Stimulated activated CD8-positive, alpha-beta memory T cell treated with anti-CD3 and anti-CD28 coated beads, Interleukin-15, amount 100 ng/mL, for 24 hours (primary cell): Measurements from ENCODE around the gene MBTPS2.
"Not testable (repeated sequence)": the region's sequence is repeated elsewhere in the genome, so short reads cannot be mapped to it uniquely, and the experiment has no call there.

ENCODE experiments used
- DNase-seq: peaks from one replicate; pipeline ENCODE4 v3.0.0-alpha.2; 2020; ENCODE audit warnings: low read depth

Gene MBTPS2

GRCh38 chrX:21863241-21863640 lies 23.8 kb downstream of the MBTPS2 start:
- no peak for DNase-seq

DNA sequence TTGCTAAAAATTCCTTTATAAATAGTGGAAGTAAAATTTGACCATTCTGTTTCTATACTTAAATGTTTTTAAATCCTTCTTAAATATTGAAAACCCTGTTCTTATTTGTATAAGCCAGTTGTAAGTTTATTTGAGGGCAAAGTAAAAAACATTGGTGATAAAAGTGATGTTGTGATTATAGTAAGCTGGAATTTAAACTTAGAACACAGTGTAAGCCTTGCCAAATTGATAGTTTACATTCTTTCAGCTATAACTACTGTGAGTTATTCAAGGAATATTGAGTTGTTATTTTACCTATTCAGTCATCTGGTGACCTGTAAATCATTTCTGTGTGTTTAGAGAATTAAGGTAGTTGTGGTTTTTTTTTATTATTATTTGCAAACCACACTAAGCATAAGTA lies 26.0 kb downstream of the MBTPS2 start:
- no peak for DNase-seq

DNA sequence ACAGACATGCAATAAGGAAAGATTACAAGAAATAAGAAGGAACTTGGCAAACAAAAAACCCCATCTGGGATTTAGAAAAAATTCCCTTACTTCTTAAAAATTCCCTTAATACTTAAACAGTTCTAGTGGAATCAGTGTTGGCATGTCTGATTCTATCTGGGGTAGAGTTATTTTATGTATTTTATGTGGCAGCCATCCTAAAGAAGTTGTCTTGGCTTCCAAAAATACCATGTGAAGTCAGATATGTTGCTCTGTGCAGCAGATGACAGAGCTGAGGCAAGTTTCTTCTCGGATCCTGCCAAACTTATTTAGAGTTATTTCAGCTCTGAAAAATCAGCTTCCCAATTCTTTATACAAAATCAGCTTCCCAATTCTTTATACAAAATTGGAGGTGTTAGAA lies 31.1 kb downstream of the MBTPS2 start:
- no peak for DNase-seq

DNA sequence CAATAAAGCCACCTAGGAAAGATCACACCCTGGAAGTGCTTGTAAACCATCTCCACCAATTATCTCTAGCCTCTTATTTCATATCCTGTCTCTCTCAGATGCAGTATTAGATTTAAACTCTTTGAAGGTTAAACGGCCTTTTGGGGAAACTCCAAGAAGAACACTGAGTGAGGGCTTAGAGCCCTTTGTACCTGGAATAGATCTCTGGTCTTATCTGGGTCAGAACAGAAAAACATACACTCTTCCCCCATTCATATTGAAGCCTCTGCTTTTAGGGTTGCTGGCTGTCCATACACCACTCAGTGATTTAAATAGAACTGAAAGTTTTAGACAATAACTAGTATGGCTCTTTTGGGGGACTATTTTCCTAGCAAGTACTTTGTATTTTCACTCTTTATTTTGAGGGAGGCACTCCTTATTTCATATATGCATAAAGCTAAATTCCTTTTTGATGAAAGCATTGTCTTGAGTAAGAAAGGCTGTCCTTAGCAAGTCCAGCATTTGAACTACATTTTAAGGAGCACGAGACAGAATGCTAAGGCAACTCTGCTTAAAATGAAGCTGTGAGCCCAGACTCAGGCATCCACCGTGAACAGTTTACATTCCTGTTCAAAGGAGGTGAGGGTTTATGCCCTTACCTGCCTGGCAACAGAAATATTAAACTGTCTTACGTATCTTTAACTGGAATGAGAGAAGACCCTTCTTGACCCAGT lies 33.8 kb downstream of the MBTPS2 start:
- DNase-seq: no peak

- DNase-seq: not testable (repeated sequence)
Observed at GRCh38 chrX:21874182-21874581, 34.8 kb downstream of the MBTPS2 start.

DNA sequence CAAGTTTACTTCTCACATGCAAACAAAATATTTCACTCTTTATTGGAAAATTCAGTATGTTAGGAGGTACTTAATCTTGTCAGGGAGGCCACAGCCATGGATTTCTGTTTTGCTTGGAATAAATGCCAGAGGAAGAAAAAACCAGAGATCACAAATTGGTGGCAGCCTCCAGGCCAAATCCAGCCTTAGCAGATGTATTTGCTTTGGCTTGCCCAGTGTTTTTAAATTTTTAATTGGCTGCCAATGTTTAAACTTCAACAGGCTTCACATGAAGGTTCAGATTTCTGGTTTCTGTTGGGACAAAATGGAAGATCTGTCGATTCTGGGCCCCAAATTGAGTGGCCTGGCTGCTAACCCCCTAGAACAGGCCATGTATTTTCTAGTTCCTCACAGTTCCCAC lies 35.6 kb downstream of the MBTPS2 start:
- no peak for DNase-seq

DNA sequence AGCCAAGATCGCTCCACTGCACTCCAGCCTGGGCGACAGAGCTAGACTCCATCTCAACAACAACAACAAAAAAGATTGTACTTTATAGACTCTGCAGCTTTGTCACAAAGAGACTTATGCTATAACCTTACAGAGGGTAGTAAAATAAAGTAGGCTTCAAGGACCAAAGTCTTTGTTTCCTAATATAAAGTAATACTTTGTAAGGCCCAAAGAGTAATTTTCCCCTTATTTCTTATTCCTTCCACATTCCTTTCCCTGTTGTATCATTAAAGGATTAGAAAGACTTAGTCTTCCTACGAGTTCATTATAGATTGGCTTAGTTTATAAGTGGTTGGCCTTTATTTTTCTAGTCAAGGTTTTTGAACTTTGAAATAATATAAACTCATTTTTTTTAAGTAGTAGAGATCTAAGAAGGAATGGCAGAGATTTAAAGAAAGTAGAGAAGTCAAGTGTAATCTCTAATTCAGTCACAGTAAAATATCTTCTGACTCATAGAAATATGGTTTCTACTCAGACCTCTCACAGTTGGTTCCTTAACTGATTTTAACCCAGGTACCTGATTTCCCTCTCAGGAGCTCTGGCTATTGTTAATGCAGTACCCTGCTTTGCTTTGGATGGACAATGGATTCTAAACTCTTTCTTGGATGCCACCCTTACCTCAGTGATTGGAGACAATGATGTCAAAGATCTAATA lies 42.6 kb downstream of the MBTPS2 start:
- DNase-seq: no peak

GRCh38 chrX:21883258-21883657 lies 43.8 kb downstream of the MBTPS2 start:
- no peak for DNase-seq

- no peak for DNase-seq
Observed at GRCh38 chrX:21885568-21885967, 46.2 kb downstream of the MBTPS2 start.

DNA sequence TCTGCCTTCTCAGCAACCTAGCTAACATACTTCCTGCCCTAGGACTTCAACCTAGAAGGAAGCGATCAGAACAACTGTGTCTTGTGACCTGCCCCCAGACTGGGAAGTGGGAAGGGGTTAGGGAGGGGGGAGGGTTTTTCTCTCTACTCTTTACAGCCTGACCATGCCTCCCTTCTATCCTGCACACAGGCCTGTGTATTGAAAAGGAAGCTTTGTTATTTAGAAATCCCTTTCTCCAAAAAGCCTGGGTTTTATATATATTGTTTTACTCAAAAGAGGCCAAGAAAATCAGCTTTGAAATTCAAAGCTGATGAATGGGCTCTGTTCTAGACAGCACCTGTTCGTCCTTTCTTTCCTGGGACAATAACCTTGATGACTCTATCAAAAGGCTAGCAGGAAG lies 65.9 kb downstream of the MBTPS2 start:
- DNase-seq: no peak

- no peak for DNase-seq
Observed at GRCh38 chrX:21905953-21906352, 66.5 kb downstream of the MBTPS2 start.

GRCh38 chrX:21907260-21907659 lies 67.8 kb downstream of the MBTPS2 start:
- no peak for DNase-seq

GRCh38 chrX:21911481-21911880 lies 72.1 kb downstream of the MBTPS2 start:
- DNase-seq: no peak

- DNase-seq: no peak
Observed at GRCh38 chrX:21912220-21912619, 72.8 kb downstream of the MBTPS2 start.

GRCh38 chrX:21912989-21913388 lies 73.6 kb downstream of the MBTPS2 start:
- no peak for DNase-seq

DNA sequence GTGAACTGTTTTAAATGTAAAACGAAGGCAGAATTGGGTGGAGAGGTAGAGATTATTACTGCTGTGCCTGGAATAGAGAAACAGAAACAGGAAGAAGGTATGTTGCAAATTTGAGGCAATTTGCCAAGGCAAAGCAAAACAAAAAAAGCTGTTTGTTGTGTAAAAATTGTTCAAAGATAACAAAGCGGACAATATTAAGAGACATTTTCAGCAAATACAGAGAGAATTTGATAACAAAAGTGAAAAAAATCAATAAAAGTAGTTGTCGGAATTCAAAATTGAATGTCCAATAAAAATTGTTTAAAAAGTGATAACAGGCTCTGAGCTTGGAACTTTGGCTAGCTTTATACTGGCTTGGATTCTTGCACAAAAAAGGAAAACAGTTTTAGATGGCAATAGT lies 86.7 kb downstream of the MBTPS2 start:
- DNase-seq: no peak

GRCh38 chrX:21926527-21927278 lies 87.3 kb downstream of the MBTPS2 start:
- DNase-seq: no peak

DNA sequence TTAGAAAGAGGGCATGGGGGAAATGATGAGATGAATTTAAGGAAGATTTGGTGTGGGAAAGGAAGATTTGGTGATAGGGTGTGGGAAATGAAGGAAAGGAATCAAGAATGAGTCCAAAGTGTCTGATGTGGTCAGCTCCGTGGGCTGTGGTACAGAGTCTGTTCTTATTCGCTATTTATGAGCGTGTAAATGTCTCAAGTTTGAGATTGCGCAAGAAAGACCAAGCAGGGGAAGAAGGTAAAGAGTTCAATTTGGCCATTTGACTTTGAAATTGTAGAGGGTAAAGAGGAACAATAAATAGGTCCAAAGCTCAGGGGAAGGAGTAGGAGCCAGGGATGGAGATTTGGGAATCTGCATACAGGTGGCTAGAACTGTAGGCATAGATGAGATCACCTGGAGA lies 89.8 kb downstream of the MBTPS2 start:
- DNase-seq: no peak

DNA sequence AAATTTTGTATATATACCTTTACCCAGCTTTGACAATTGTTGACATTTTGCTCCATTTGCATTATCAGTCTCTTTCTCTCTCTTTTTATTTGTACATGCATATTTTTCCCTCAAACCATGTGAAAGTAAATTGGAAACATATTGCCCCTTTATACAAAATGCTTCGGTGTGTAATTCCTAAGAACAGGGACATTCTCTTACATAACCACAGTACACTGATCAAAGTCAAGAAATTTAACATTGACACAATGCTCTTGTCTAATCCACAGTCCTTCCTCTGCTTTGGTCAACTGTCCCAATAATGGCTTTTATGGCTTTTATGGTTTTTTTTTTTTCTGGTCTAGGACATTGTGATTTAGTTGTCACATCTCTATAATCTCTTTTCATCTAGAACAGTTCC lies 91.6 kb downstream of the MBTPS2 start:
- no peak for DNase-seq

GRCh38 chrX:21932292-21933002 lies 93.0 kb downstream of the MBTPS2 start:
- DNase-seq: no peak

DNA sequence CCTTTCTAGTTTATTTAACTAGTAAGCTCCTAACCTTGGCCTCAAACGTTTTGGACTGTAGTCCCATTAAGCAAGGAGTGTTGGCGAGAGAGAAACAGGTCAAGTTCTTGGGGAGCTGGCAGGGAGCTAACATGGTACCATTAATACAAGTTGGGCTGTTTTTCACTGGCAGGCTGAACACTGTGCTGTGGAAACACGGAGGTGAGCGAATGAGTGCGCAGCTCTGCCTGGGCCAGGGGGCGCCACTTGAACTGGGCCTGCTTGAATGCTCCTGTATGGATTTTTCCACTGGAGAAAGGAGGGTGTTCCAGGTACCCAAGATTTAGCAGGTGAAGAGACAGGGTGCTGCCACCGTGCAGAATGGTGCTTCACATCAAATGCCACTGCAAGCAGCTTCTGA lies 93.7 kb downstream of the MBTPS2 start:
- no peak for DNase-seq

DNA sequence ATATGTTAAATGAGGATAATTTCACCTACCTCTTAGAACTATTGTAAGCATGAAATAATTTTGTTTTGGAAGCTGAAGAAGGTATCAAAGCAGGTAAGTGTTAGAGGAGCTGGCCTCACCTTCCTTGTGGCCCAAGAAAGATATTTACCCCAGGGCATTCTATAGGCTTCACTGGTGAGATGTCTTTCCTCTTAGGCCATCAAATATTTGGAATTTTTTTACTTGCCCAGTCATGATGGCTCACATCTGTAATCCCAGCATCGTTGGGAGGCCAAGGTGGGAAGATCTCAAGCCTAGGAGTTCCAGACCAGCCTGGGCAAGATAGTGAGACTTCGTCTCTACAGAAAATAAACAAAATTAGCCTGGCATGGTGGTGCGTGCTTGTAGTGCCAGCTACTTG lies 95.0 kb downstream of the MBTPS2 start:
- DNase-seq: no peak
